ENCODE data around the gene PARP9.

PARP9 gene

DNA sequence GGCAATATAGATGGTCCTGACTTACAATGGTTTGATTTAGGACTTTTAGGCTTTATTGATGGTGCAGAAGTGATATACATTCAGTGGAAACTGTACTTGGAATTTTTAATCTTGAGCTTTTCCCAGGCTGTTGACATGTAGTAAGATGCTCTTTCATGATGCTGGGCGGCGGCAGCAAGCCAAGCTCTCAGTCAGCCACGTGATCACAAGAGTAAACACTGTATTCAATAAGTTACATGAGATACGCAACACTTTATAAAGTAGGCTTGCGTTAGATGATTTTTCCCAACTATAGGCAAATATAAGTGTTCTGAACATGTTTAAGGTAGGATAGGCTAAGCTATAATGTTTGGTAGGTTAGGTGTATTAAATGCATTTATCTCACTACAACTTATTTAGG lies 17.9 kb downstream of the PARP9 start:
- no peaks in the 10 kb centered on the region for H4K20me1 ChIP-seq (ENCODE audit: insufficient read depth, low read length, poor library complexity, severe bottlenecking)
- no peak overlapping the region for H3K4me2 ChIP-seq (ENCODE audit: low read depth, low read length, poor library complexity, severe bottlenecking)
- no peaks in the 10 kb centered on the region for H3K4me1 ChIP-seq (ENCODE audit: insufficient read depth, low read length, poor library complexity, severe bottlenecking)

DNA sequence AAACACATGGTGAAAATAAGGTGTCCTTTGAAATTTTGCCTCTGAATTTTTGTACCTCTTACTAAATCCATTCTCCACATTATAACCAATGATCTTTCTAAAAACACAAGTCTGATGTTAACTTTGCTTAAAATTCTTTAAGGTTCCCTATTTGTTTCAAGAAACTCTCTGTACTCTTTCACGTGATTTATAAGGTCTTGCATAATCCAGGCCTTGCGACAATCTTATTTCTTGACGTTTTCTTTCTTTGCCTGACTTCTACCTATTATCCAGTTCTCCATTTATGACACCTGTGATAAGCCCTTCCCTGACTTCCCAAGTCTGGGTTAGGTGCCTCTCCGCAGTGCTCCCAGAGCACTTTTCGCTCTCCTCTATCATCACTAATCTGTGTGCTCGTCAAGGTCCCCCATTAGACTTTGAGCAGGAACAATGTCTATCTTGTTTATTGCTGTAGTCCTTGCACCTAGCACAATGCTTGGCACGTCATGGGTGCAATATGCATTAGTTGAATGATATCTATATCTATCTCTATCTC lies 25.1 kb downstream of the PARP9 start:
- Histone ChIP-seq H3K9ac (ENCODE audit: low read depth, low read length, poor library complexity, severe bottlenecking) (no peak overlapping the region), H2AFZ (ENCODE audit: low read length) (no peak overlapping the region), H3K4me1 (ENCODE audit: insufficient read depth, low read length, poor library complexity, severe bottlenecking) (peaks cover 5% of the 10 kb centered on the region), H3F3A (ENCODE audit: low read depth) (no peaks in the 10 kb centered on the region), H3K79me2 (ENCODE audit: insufficient read depth, low read length) (no peaks in the 10 kb centered on the region), H3K27me3 (ENCODE audit: insufficient read depth, low read length, poor library complexity, severe bottlenecking) (no peaks in the 10 kb centered on the region), H4K20me1 (ENCODE audit: insufficient read depth, low read length, poor library complexity, severe bottlenecking) (no peaks in the 10 kb centered on the region), H3K9me3 (ENCODE audit: insufficient read depth, low read depth, low read length) (no peaks in the 10 kb centered on the region), H3K4me2 (ENCODE audit: low read depth, low read length, poor library complexity, severe bottlenecking) (no peak overlapping the region), H3K9me2 (replicated peaks; ENCODE audit: low read depth, low read length) (no peaks in the 10 kb centered on the region), H3K36me3 (ENCODE audit: insufficient read depth, low read length) (no peaks in the 10 kb centered on the region), H3K4me3 (ENCODE audit: low read length, poor library complexity, severe bottlenecking) (no peak overlapping the region)
- no peak for TF ChIP-seq EZH2phosphoT487 (IDR thresholded peaks at IDR 0.05; ENCODE audit: borderline replicate concordance)
- TF ChIP-seq, protein P1, sequence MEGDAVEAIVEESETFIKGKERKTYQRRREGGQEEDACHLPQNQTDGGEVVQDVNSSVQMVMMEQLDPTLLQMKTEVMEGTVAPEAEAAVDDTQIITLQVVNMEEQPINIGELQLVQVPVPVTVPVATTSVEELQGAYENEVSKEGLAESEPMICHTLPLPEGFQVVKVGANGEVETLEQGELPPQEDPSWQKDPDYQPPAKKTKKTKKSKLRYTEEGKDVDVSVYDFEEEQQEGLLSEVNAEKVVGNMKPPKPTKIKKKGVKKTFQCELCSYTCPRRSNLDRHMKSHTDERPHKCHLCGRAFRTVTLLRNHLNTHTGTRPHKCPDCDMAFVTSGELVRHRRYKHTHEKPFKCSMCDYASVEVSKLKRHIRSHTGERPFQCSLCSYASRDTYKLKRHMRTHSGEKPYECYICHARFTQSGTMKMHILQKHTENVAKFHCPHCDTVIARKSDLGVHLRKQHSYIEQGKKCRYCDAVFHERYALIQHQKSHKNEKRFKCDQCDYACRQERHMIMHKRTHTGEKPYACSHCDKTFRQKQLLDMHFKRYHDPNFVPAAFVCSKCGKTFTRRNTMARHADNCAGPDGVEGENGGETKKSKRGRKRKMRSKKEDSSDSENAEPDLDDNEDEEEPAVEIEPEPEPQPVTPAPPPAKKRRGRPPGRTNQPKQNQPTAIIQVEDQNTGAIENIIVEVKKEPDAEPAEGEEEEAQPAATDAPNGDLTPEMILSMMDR (conservative IDR thresholded peaks at IDR 0.05; ENCODE audit: low read length): no peak

More for the DNA sequence above, 17.9 kb downstream of the PARP9 start:
- Histone ChIP-seq H3K9me3 (ENCODE audit: insufficient read depth, low read depth, low read length) (no peaks in the 10 kb centered on the region), H3K27me3 (ENCODE audit: insufficient read depth, low read length, poor library complexity, severe bottlenecking) (no peaks in the 10 kb centered on the region), H3F3A (ENCODE audit: low read depth) (no peaks in the 10 kb centered on the region), H3K36me3 (ENCODE audit: insufficient read depth, low read length) (no peaks in the 10 kb centered on the region), H3K9me2 (replicated peaks; ENCODE audit: low read depth, low read length) (no peaks in the 10 kb centered on the region), H3K79me2 (ENCODE audit: insufficient read depth, low read length) (no peaks in the 10 kb centered on the region), H3K9ac (ENCODE audit: low read depth, low read length, poor library complexity, severe bottlenecking) (no peak overlapping the region), H3K4me3 (ENCODE audit: low read length, poor library complexity, severe bottlenecking) (no peak overlapping the region), H2AFZ (ENCODE audit: low read length) (no peak overlapping the region)
- no peak for TF ChIP-seq EZH2phosphoT487 (IDR thresholded peaks at IDR 0.05; ENCODE audit: borderline replicate concordance)

DNA sequence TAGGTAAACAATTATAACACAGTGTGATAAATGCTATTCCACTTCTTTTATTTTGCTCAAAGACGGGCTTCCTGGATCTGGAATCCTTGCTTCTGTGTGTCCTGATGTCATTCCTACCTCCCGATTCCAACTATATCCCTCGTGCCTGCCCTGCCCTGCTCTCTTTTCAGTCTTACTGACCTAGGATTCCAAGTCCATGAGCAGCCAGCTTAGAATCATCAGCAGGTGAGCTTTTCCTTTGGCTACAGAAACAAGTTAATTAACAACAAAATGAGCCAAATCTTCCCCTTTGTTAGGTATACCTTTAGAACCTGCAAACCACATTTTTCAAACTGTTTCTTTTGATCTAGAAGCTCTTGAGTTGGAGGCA lies 27.5 kb downstream of the PARP9 start:
- no peaks in the 10 kb centered on the region for H3K36me3 ChIP-seq (ENCODE audit: insufficient read depth, low read length)
- H3F3A ChIP-seq (ENCODE audit: low read depth): 0 out of 2 replicates have a peak, but pooled peaks cover 2% of the 10 kb centered on the region
- no peaks in the 10 kb centered on the region for H3K9me2 ChIP-seq (replicated peaks; ENCODE audit: low read depth, low read length)
- no peak overlapping the region for H3K4me3 ChIP-seq (ENCODE audit: low read length, poor library complexity, severe bottlenecking)
- H3K4me2 ChIP-seq (ENCODE audit: low read depth, low read length, poor library complexity, severe bottlenecking): no peak overlapping the region
- TF ChIP-seq, protein P1 (conservative IDR thresholded peaks at IDR 0.05; ENCODE audit: low read length): no peak
- TF ChIP-seq EZH2phosphoT487 (IDR thresholded peaks at IDR 0.05; ENCODE audit: borderline replicate concordance): no peak
- H2AFZ ChIP-seq (ENCODE audit: low read length): no peak overlapping the region
- no peaks in the 10 kb centered on the region for H3K79me2 ChIP-seq (ENCODE audit: insufficient read depth, low read length)
- peaks cover 12% of the 10 kb centered on the region for H3K4me1 ChIP-seq (ENCODE audit: insufficient read depth, low read length, poor library complexity, severe bottlenecking)
- H3K9me3 ChIP-seq (ENCODE audit: insufficient read depth, low read depth, low read length): no peaks in the 10 kb centered on the region
- no peaks in the 10 kb centered on the region for H3K27me3 ChIP-seq (ENCODE audit: insufficient read depth, low read length, poor library complexity, severe bottlenecking)
- H3K9ac ChIP-seq (ENCODE audit: low read depth, low read length, poor library complexity, severe bottlenecking): no peak overlapping the region
- H4K20me1 ChIP-seq (ENCODE audit: insufficient read depth, low read length, poor library complexity, severe bottlenecking): peaks cover 2% of the 10 kb centered on the region

Data from Loucy (cell line).